K562 treated with DMSO at 1 percent for 24 hours (cell line): Measurements from ENCODE around the gene SMIM30. TPM values are rescaled to one million over a fixed set of nuclear protein-coding genes. Genes with fewer than 3 reads are reported as not detected.

ENCODE experiments used
- total RNA-seq: library from RNA; unstranded; fragments of 300-600 nt; gene quantifications from 2 replicates; pipeline ENCODE4 v1.2.3, GENCODE V29; 2022; ENCODE audit warnings: low read depth; ENCODE audit not compliant: insufficient read depth

The SMIM30 gene
- 85.6 and 96.2 TPM in 2 replicates for total RNA-seq

DNA sequence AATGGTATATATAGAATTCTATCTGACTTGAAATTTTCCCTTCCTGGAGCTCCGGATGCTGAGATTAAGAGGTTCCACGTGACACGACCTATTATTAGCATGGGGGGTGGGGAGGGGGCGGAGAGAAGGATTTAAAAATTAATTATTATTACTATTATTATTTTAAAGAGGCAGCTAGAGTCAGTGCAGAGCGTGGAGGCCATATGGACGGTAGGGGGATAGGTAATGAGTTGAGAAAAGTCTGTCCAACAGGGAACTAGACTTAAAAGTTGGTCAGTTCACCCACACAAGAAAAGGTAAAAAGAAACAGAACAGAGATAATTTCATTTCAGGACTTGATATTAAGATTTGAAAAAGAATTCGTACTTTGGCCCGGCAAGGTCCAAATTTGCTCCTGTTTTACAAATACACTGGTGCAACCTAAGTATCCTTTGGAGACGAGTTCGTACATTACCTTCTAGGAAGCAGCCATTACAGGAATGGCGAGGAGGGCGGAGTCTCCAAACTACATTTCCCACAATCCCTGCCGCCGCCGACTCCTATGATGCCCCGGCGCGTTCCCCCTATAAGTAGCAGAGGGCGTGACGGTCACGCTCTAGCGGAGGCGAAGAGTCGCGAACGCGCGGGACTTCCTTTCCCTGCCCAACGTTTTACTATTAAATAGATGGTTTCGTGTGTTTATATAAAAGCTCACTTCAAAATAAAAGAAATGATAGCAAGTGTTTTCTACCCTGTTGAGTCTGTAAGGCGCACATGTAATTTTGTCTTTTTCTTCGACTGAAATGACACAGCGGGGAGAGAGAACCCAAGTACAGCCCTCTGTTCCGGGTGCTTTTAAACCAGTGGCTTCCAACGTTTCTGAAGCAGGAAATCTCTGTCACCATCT lies at the start of gene SMIM30:
TSS of gene SMIM30 (minus strand) at position 481 of the 886 bp plus-strand sequence. CDS start 976 bp downstream, outside the sequence.

GRCh38 chr7:113086431-113086888 lies 31.9 kb downstream of the SMIM30 start, which contains the start of gene GPR85:
Gene GPR85 (minus strand): TSS chr7:113086827. CDS start chr7:113084721, 2,106 bp downstream.

Other genes starting within 250 kb of the SMIM30 start
- gene GPR85, start 31.7 kb downstream of the SMIM30 start, total RNA-seq = 2.5 and 4.6 TPM in 2 replicates